GM23248 (cell line): ENCODE data around the gene GPR42. TPM values are rescaled to one million over a fixed set of nuclear protein-coding genes. Genes with fewer than 3 reads are reported as not detected.

Source experiments
- DNase-seq: peaks from one replicate; pipeline ENCODE4 v3.0.0-alpha.2; 2015
- H2AFZ ChIP-seq: fragments of 200-600 bp; sonication (generic); 2 replicates; pipeline ENCODE4 v1.6.1; 2016; ENCODE audit warnings: antibody characterized with exemption
- H3F3A ChIP-seq: fragments of 200-600 bp; sonication (generic); 2 replicates; pipeline ENCODE4 v1.6.1; 2016; ENCODE audit warnings: mild to moderate bottlenecking, antibody characterized with exemption, mixed run types; ENCODE audit not compliant: insufficient read depth
- H3K27ac ChIP-seq: fragments of 200-600 bp; sonication (generic); 2 replicates; pipeline ENCODE4 v1.5.1; 2016; ENCODE audit warnings: mild to moderate bottlenecking
- H3K27me3 ChIP-seq: fragments of 200-600 bp; sonication (generic); replicated peaks from 2 replicates; pipeline ENCODE4 v1.6.1; 2016; ENCODE audit warnings: mild to moderate bottlenecking; ENCODE audit not compliant: insufficient read depth
- H3K36me3 ChIP-seq: fragments of 200-600 bp; sonication (generic); 2 replicates; pipeline ENCODE4 v1.6.1; 2016; ENCODE audit warnings: low read depth, mild to moderate bottlenecking
- H3K4me1 ChIP-seq: fragments of 200-600 bp; sonication (generic); 2 replicates; pipeline ENCODE4 v1.6.1; 2016; ENCODE audit warnings: mild to moderate bottlenecking; ENCODE audit not compliant: insufficient read depth
- H3K4me2 ChIP-seq: fragments of 200-600 bp; sonication (generic); one replicate; pipeline ENCODE4 v1.6.1; 2016; ENCODE audit warnings: mild to moderate bottlenecking; ENCODE audit not compliant: unreplicated experiment
- H3K4me3 ChIP-seq: fragments of 200-600 bp; sonication (generic); 2 replicates; pipeline ENCODE4 v1.5.1; 2016; ENCODE audit warnings: mild to moderate bottlenecking
- H3K79me2 ChIP-seq: fragments of 200-600 bp; sonication (generic); 2 replicates; pipeline ENCODE4 v1.6.1; 2016; ENCODE audit warnings: mild to moderate bottlenecking; ENCODE audit not compliant: insufficient read depth
- H3K9ac ChIP-seq: fragments of 200-600 bp; sonication (generic); 2 replicates; pipeline ENCODE4 v1.6.1; 2016; ENCODE audit warnings: mild to moderate bottlenecking
- H3K9me2 ChIP-seq: fragments of 200-600 bp; sonication (generic); 2 replicates; pipeline ENCODE4 v1.6.1; 2016; ENCODE audit warnings: mixed run types, mild to moderate bottlenecking, moderate library complexity; ENCODE audit not compliant: insufficient read depth
- H3K9me3 ChIP-seq: fragments of 200-600 bp; sonication (generic); one replicate; pipeline ENCODE4 v1.6.1; 2017; ENCODE audit warnings: low read depth
- H4K20me1 ChIP-seq: fragments of 200-600 bp; sonication (generic); 2 replicates; pipeline ENCODE4 v1.6.0; 2016; ENCODE audit not compliant: insufficient read depth
- EZH2 ChIP-seq: fragments of 200-600 bp; sonication (generic); IDR thresholded peaks from 2 replicates; pipeline ENCODE4 v1.6.1; 2018; ENCODE audit warnings: antibody characterized with exemption, mild to moderate bottlenecking; ENCODE audit not compliant: insufficient read depth, poor library complexity, severe bottlenecking
- EZH2phosphoT487 ChIP-seq: fragments of 200-600 bp; sonication (generic); IDR thresholded peaks from 2 replicates; pipeline ENCODE4 v1.6.1; 2018; ENCODE audit warnings: antibody characterized with exemption, moderate library complexity, mild to moderate bottlenecking, low read depth; ENCODE audit not compliant: insufficient read depth
- WGBS, 2 experiments: methylation state at CpG; one replicate each; pipeline ENCODE4 v1.1.6; 2015 to 2017; ENCODE audit warnings: low lambda C conversion rate in 2 of 2, low coverage in 1 of 2; ENCODE audit errors: missing lambda C conversion rate in 2 of 2; 5-methylcytosine and 5-hydroxymethylcytosine counted together
- in situ Hi-C: fragments of 300-500 bp; cut with MboI; formaldehyde crosslinking; loops from 2 replicates; pipeline ENCODE4 v1.15.0; 2020
- polyA plus RNA-seq: library from polyadenylated mRNA; unstranded; fragments of >200 nt; fragmentation: Nextera tagmentation; extraction: Ambion mirVana; gene quantifications from 2 replicates; pipeline ENCODE4 v1.2.1, GENCODE V29; 2016
- total RNA-seq: library from RNA; depleted of rRNA; stranded (reverse); fragments of >200 nt; shearing (Covaris generic); gene quantifications from 2 replicates; pipeline ENCODE4 v1.2.3, GENCODE V29; 2014

GPR42 gene
- total and polyA plus RNA-seq, 2 experiments from 2014 or later: not detected

DNA sequence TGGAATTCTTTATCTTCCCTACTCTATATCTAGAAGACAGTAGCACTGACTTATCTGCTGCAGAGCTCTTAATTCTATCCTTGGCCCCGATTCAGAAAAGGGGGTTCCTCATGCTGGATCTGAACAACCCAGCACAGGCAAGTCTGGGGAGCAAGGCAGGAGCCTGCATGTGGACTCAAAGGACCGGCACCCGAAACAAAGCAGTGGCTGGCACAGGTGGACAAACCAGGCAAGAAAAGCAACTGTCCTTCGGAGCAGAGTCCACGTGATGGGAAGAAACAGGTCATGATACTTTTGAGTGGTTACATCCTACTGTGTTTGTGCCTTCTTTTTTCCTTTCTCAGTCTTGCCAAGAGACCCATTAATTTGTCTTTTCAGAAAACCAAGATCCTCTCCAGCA, 38.3 kb downstream of the GPR42 start:
- no peak overlapping the region for H3K4me3 ChIP-seq
- WGBS, 2 experiments: 48 to 54% methylated on average over 5 of the region's 5 CpGs
- peaks cover 6% of the 10 kb centered on the region for H3K4me1 ChIP-seq
- H2AFZ ChIP-seq: no peak overlapping the region
- no peak overlapping the region for H3K9ac ChIP-seq
- no peaks in the 10 kb centered on the region for H4K20me1 ChIP-seq
- DNase-seq: no peak
- TF ChIP-seq EZH2: no peak
- TF ChIP-seq EZH2phosphoT487: no peak
- no peak overlapping the region for H3K27ac ChIP-seq
- no peaks in the 10 kb centered on the region for H3K36me3 ChIP-seq
- no peaks in the 10 kb centered on the region for H3K9me3 ChIP-seq
- H3K79me2 ChIP-seq: no peaks in the 10 kb centered on the region
- no peak overlapping the region for H3K4me2 ChIP-seq
- in situ Hi-C loops: no loop called here
- no peaks in the 10 kb centered on the region for H3K9me2 ChIP-seq
- H3F3A ChIP-seq: peaks cover 5% of the 10 kb centered on the region; the same call in 1 of the 2 replicates
- H3K27me3 ChIP-seq: peaks cover 32% of the 10 kb centered on the region

DNA sequence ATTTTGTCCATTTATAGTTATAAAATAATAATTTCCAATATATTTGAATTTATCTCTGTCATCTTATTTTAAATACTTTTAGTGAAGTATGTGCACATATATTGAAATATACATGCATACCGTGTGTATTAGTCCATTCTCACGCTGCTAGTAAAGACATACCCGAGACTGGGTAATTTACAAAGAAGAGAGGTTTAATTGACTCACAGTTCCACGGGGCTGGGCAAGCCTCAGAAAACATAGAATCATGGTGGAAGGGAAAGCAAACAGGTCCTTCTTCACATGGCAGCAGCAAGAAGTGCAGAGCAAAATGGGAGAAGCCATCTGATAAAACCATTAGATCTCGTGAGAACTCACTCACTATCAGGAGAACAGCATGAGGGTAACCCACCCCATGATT, 39.6 kb downstream of the GPR42 start:
- no peaks in the 10 kb centered on the region for H3K79me2 ChIP-seq
- peaks cover 4% of the 10 kb centered on the region; the same call in 1 of the 2 replicates for H3F3A ChIP-seq
- no peak overlapping the region for H3K27ac ChIP-seq
- peaks cover 36% of the 10 kb centered on the region for H3K27me3 ChIP-seq
- no peak overlapping the region for H3K9ac ChIP-seq
- peaks cover 5% of the 10 kb centered on the region for H3K4me1 ChIP-seq
- no peaks in the 10 kb centered on the region for H3K36me3 ChIP-seq
- no peak overlapping the region for H3K4me3 ChIP-seq
- no peak for DNase-seq
- H3K4me2 ChIP-seq: no peak overlapping the region
- no peaks in the 10 kb centered on the region for H3K9me3 ChIP-seq
- H4K20me1 ChIP-seq: no peaks in the 10 kb centered on the region
- 49 to 50% methylated on average over 5 of the region's 5 CpGs for WGBS, 2 experiments
- no peak overlapping the region for H2AFZ ChIP-seq
- TF ChIP-seq EZH2: no peak
- no peaks in the 10 kb centered on the region for H3K9me2 ChIP-seq
- in situ Hi-C loops: no loop called here

DNA sequence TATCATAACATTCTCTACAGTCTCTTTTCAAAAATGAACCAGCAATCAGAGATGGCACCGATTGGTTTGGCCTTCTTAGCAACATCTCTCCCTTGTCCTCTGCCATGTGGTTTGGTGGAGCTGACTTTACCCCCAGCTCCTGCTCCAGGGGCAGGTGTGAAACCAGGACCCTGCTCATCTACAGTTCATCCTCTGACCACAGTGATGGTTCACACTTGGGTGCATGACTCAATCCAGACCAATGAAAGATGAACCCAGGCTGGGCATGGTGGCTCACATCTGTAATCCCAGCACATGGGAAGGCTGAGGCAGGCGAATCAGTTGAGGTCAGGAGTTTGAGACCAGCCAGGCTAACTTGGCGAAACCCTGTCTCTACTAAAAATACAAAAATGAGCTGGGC, 43.6 kb downstream of the GPR42 start:
- Histone ChIP-seq H3K4me1 (no peaks in the 10 kb centered on the region), H4K20me1 (no peaks in the 10 kb centered on the region), H3K79me2 (no peaks in the 10 kb centered on the region), H2AFZ (no peak overlapping the region), H3K9me2 (no peaks in the 10 kb centered on the region), H3K27ac (no peak overlapping the region), H3K27me3 (peaks cover 67% of the 10 kb centered on the region), H3K4me3 (no peak overlapping the region), H3K4me2 (no peak overlapping the region), H3K9ac (no peak overlapping the region), H3F3A (no peaks in the 10 kb centered on the region), H3K36me3 (no peaks in the 10 kb centered on the region), H3K9me3 (no peaks in the 10 kb centered on the region)
- WGBS, 2 experiments: 52 to 56% methylated on average over 3 of the region's 3 CpGs
- DNase-seq: no peak
- no peak for TF ChIP-seq EZH2
- in situ Hi-C loops: no loop called here

DNA sequence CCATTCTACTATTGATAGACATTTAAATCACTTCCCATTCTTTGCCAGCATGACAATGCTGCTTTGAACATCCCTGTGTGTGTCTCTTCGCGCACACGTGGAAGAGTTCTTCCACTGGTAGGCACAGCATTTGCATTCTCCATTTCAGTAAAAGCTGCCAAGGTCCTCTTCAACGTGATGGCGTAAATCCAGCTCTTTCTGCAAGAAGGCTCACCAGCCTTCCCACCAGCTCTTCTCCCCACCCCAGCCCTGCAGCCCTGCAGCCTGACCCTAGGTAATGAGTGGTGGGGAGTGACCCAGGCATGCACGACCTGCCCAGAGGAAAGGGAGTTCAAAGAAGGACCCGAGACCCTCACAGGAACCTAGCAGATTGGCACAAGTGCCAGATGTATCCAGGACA, 45.5 kb downstream of the GPR42 start:
- H3K4me2 ChIP-seq: no peak overlapping the region
- H3K79me2 ChIP-seq: no peaks in the 10 kb centered on the region
- no peak overlapping the region for H2AFZ ChIP-seq
- no peak for TF ChIP-seq EZH2phosphoT487
- TF ChIP-seq EZH2: no peak
- no peaks in the 10 kb centered on the region for H3K9me3 ChIP-seq
- H3K9me2 ChIP-seq: no peaks in the 10 kb centered on the region
- peaks cover 60% of the 10 kb centered on the region for H3K27me3 ChIP-seq
- no peak overlapping the region for H3K4me3 ChIP-seq
- no peak overlapping the region for H3K27ac ChIP-seq
- no peak overlapping the region for H3K9ac ChIP-seq
- H3K4me1 ChIP-seq: no peaks in the 10 kb centered on the region
- no peaks in the 10 kb centered on the region for H3F3A ChIP-seq
- no peaks in the 10 kb centered on the region for H3K36me3 ChIP-seq
- DNase-seq: no peak
- WGBS, 2 experiments: 26% methylated on average over 7 of the region's 7 CpGs
- in situ Hi-C loops: no loop called here
- H4K20me1 ChIP-seq: no peaks in the 10 kb centered on the region

DNA sequence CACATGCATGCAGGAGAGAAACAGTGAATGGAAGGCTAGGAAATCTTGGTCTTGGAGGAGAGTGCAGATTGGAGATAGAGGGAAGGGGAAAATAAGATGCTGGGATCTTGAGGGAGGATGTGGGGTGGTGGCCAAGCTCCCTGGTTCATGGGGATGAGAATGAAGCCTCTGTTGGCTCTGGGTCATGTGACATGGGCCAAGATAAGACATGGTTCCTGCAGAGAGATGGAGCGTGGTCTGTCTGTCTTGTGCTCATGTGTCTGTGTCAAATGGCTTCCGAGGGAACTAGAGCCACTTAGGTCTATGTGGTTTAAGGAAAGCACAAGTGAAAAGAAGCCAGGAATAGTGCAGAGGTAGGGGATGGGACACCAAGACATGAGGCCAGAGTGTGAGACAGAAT, 46.4 kb downstream of the GPR42 start:
- no peaks in the 10 kb centered on the region for H4K20me1 ChIP-seq
- no peak overlapping the region for H3K4me3 ChIP-seq
- no peaks in the 10 kb centered on the region for H3K9me2 ChIP-seq
- H3K27ac ChIP-seq: no peak overlapping the region
- no peak for DNase-seq
- no peaks in the 10 kb centered on the region for H3K4me1 ChIP-seq
- H3K4me2 ChIP-seq: no peak overlapping the region
- no peak overlapping the region for H3K9ac ChIP-seq
- no peak for TF ChIP-seq EZH2phosphoT487
- no peak for TF ChIP-seq EZH2
- no peaks in the 10 kb centered on the region for H3K9me3 ChIP-seq
- peaks cover 57% of the 10 kb centered on the region for H3K27me3 ChIP-seq
- in situ Hi-C loops: no loop called here
- H2AFZ ChIP-seq: no peak overlapping the region
- no peaks in the 10 kb centered on the region for H3K79me2 ChIP-seq
- WGBS, 2 experiments: 43 to 57% methylated on average over 2 of the region's 2 CpGs
- no peaks in the 10 kb centered on the region for H3K36me3 ChIP-seq
- no peaks in the 10 kb centered on the region for H3F3A ChIP-seq
